GM12892 (cell line): ENCODE data around the gene PGAM1.

Experiments
- POLR2A ChIP-seq: IDR thresholded peaks from 2 replicates; pipeline ENCODE4 v1.6.1; 2011; ENCODE audit warnings: low read depth, low read length, control low read depth
- POLR2AphosphoS5 ChIP-seq: IDR thresholded peaks from 2 replicates; pipeline ENCODE4 v1.6.1; 2011; ENCODE audit warnings: low read depth, low read length, control low read depth
- TAF1 ChIP-seq: IDR thresholded peaks from 2 replicates; pipeline ENCODE4 v1.6.1; 2011; ENCODE audit warnings: low read depth, mild to moderate bottlenecking, control low read depth, low read length, borderline replicate concordance

DNA sequence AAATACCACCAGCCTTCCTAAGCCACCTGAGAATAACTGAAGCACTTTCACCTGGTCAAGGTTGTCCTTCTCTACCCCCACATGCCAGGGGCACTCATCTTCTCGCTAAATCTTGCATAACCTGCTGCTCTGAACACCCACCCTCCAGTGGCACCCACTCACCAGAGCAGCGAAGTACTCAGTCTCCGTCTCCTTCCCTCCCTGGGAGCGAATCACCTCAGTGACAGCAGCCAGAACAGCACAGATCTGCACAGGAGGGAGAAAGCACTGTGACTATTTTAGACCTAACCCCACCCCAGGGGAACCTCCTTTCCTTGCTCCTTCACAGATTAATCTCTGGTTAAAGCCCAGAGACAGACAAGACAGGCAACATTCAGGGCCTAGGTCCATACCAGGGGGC, 29.9 kb upstream of the PGAM1 start:
- TF ChIP-seq POLR2A (no peak), POLR2AphosphoS5 (no peak), TAF1 (no peak)
